HEK293 (cell line): ENCODE measurements around the gene PPP2CA.

Experiments used
- CTCF ChIA-PET: fragments of 350-600 bp; formaldehyde crosslinking; extraction: SDS; loops from one replicate; lab custom pipeline; 2021; ENCODE audit warnings: antibody characterized with exemption; lab: Yijun Ruan, JAX
- POLR2A ChIA-PET: fragments of 300-600 bp; formaldehyde crosslinking; extraction: SDS; loops from one replicate; lab custom pipeline; 2020; ENCODE audit warnings: antibody characterized with exemption, inconsistent platforms; lab: Yijun Ruan, JAX
- H3K27ac ChIP-seq: fragments of 200-500 bp; sonication (Bioruptor generic); 2 replicates; pipeline ENCODE4 v1.5.1; 2014; ENCODE audit warnings: low read depth, low read length, control low read depth, inconsistent platforms; ENCODE audit errors: extremely low read depth
- H3K36me3 ChIP-seq, 2 experiments: fragments of 200-500 bp in 1 of 2; sonication (Bioruptor generic) in 1 of 2; 1 replicate in 1 of 2; 2 replicates in 1 of 2; pipeline ENCODE4 v1.5.1; 2014 to 2017; ENCODE audit warnings: inconsistent platforms in 2 of 2, low read length in 2 of 2; ENCODE audit not compliant: control insufficient read depth in 2 of 2, insufficient read depth in 1 of 2
- H3K4me1 ChIP-seq: fragments of 200-500 bp; sonication (Bioruptor generic); 2 replicates; pipeline ENCODE4 v1.5.1; 2014; ENCODE audit warnings: mild to moderate bottlenecking, low read length, inconsistent platforms; ENCODE audit not compliant: control insufficient read depth, insufficient read depth
- H3K4me3 ChIP-seq: 2 replicates; pipeline ENCODE4 v1.5.1; 2011; ENCODE audit warnings: low read depth, mild to moderate bottlenecking, control low read depth, low read length, moderate library complexity
- H3K9me3 ChIP-seq: fragments of 200-500 bp; sonication (Bioruptor generic); 2 replicates; pipeline ENCODE4 v1.5.1; 2014; ENCODE audit warnings: low read depth, low read length, inconsistent platforms; ENCODE audit not compliant: control insufficient read depth, insufficient read depth
- CTCF ChIP-seq: fragments of 450-650 bp; formaldehyde crosslinking; IDR thresholded peaks from 2 replicates; pipeline ENCODE4 v1.5.1; 2016; ENCODE audit warnings: missing biosample characterization, missing genetic modification characterization
- HOXD13 ChIP-seq: sonication (generic); formaldehyde crosslinking; IDR thresholded peaks from 2 replicates; pipeline ENCODE4 v1.8.0; 2022; ENCODE audit warnings: missing genetic modification reagents, borderline replicate concordance
- SCRT2 ChIP-seq: fragments of 450-650 bp; formaldehyde crosslinking; IDR thresholded peaks from 2 replicates; pipeline ENCODE4 v1.5.1; 2016; ENCODE audit warnings: missing biosample characterization, missing genetic modification characterization
- ZBTB10 ChIP-seq: fragments of 450-650 bp; formaldehyde crosslinking; IDR thresholded peaks from 2 replicates; pipeline ENCODE4 v1.5.1; 2016; ENCODE audit warnings: missing biosample characterization, missing genetic modification characterization
- ZFHX2 ChIP-seq: fragments of 450-650 bp; formaldehyde crosslinking; conservative IDR thresholded peaks from 2 replicates; pipeline ENCODE4 v1.5.1; 2016; ENCODE audit warnings: missing biosample characterization, missing genetic modification characterization
- ZNF155 ChIP-seq: fragments of 450-650 bp; formaldehyde crosslinking; IDR thresholded peaks from 2 replicates; pipeline ENCODE4 v1.5.1; 2016; ENCODE audit warnings: missing biosample characterization, missing genetic modification characterization
- ZNF175 ChIP-seq: fragments of 450-650 bp; formaldehyde crosslinking; IDR thresholded peaks from 2 replicates; pipeline ENCODE4 v1.5.1; 2016; ENCODE audit warnings: missing biosample characterization, missing genetic modification characterization
- ZNF280D ChIP-seq: fragments of 450-650 bp; formaldehyde crosslinking; IDR thresholded peaks from 2 replicates; pipeline ENCODE4 v1.5.1; 2016; ENCODE audit warnings: missing biosample characterization, missing genetic modification characterization
- ZNF354C ChIP-seq: fragments of 450-650 bp; formaldehyde crosslinking; IDR thresholded peaks from 2 replicates; pipeline ENCODE4 v1.5.1; 2016; ENCODE audit warnings: missing biosample characterization, missing genetic modification characterization, low read depth, borderline replicate concordance
- ZNF529 ChIP-seq: fragments of 450-650 bp; formaldehyde crosslinking; IDR thresholded peaks from 2 replicates; pipeline ENCODE4 v1.5.1; 2017; ENCODE audit warnings: missing genetic modification characterization, missing biosample characterization; ENCODE audit not compliant: insufficient replicate concordance
- ZNF560 ChIP-seq: fragments of 450-650 bp; formaldehyde crosslinking; IDR thresholded peaks from 2 replicates; pipeline ENCODE4 v1.5.1; 2017; ENCODE audit warnings: missing biosample characterization, missing genetic modification characterization, borderline replicate concordance
- ZNF585B ChIP-seq: fragments of 450-650 bp; formaldehyde crosslinking; IDR thresholded peaks from 2 replicates; pipeline ENCODE4 v1.5.1; 2016; ENCODE audit warnings: missing biosample characterization, missing genetic modification characterization
- ZNF645 ChIP-seq: fragments of 450-650 bp; formaldehyde crosslinking; IDR thresholded peaks from 2 replicates; pipeline ENCODE4; 2016; ENCODE audit warnings: missing biosample characterization, missing genetic modification characterization
- ZNF654 ChIP-seq: fragments of 450-650 bp; formaldehyde crosslinking; IDR thresholded peaks from 2 replicates; pipeline ENCODE4 v1.5.1; 2016; ENCODE audit warnings: low read depth, missing biosample characterization, missing genetic modification characterization
- ZNF701 ChIP-seq: fragments of 450-650 bp; formaldehyde crosslinking; IDR thresholded peaks from 2 replicates; pipeline ENCODE4 v1.5.1; 2016; ENCODE audit warnings: missing biosample characterization, missing genetic modification characterization
- ZNF843 ChIP-seq: fragments of 450-650 bp; formaldehyde crosslinking; IDR thresholded peaks from 2 replicates; pipeline ENCODE4 v1.5.1; 2016; ENCODE audit warnings: missing biosample characterization, missing genetic modification characterization

The PPP2CA gene

GRCh38 chr5:134174841-134175839 is 50.7 kb downstream of the PPP2CA start (continued):
- no peak for TF ChIP-seq ZNF354C (tag by site-specific recombination)
- TF ChIP-seq, all 188 proteins: peak for 20

GRCh38 chr5:134171972-134172371 is 53.9 kb downstream of the PPP2CA start:
- Histone ChIP-seq H3K4me1 (peaks cover 10% of the 10 kb centered on the region), H3K4me3 (no peak overlapping the region), H3K27ac (no peak overlapping the region), H3K9me3 (no peaks in the 10 kb centered on the region), H3K36me3 (peaks cover 34 to 63% of the 10 kb centered on the region in 2 experiments)
- POLR2A ChIA-PET: no interaction called here
- TF ChIP-seq ZNF585B (tag by site-specific recombination) (no peak), ZNF654 (tag by site-specific recombination) (peak; percentile 12; the same call in 1 of the 2 replicates), ZNF175 (no peak), CTCF (tag by site-specific recombination) (0 out of 2 replicates have a peak, but pooled peaks have one; percentile 20), ZNF155 (tag by site-specific recombination) (no peak)
- CTCF ChIA-PET: interaction anchor here (0.9 kb wide), 1 partner anchor 21 kb away, joined by 3 read pairs; no protein-coding TSS in a partner anchor

GRCh38 chr5:134162592-134162991 is 63.3 kb downstream of the PPP2CA start:
- Histone ChIP-seq H3K4me1 (no peaks in the 10 kb centered on the region), H3K36me3 (peaks cover 90 to 94% of the 10 kb centered on the region in 2 experiments), H3K9me3 (no peaks in the 10 kb centered on the region), H3K4me3 (no peak overlapping the region), H3K27ac (no peak overlapping the region)
- TF ChIP-seq ZNF701 (no peak), ZBTB10 (tag by site-specific recombination) (no peak), ZFHX2 (tag by site-specific recombination) (no peak), ZNF529 (tag by site-specific recombination) (no peak), ZNF585B (tag by site-specific recombination) (no peak), ZNF560 (tag by site-specific recombination) (no peak), CTCF (tag by site-specific recombination) (no peak), ZNF645 (tag by site-specific recombination) (no peak), SCRT2 (no peak), ZNF280D (tag by site-specific recombination) (no peak), HOXD13 (no peak), ZNF843 (tag by site-specific recombination) (no peak)
- ChIA-PET CTCF (interaction anchor here (0.7 to 2.1 kb wide), 3 partner anchors 17 to 117 kb away, joined by 4 to 9 read pairs (median 5); no protein-coding TSS in a partner anchor), POLR2A (no interaction called here)
